H9 (cell line): ENCODE results near the gene AXIN2. TPM values are rescaled to one million over a fixed set of nuclear protein-coding genes. Genes with fewer than 3 reads are reported as not detected.

Experiments used
- DNase-seq: peaks from one replicate; pipeline ENCODE4 v3.0.0-alpha.2; 2017
- H2AFZ ChIP-seq: one replicate; pipeline ENCODE4 v1.6.1; 2013; ENCODE audit warnings: mild to moderate bottlenecking, low read length, control low read depth, moderate library complexity
- H2AK5ac ChIP-seq: 2 replicates; pipeline ENCODE4 v1.6.1; 2013; ENCODE audit warnings: low read length, control low read depth, mixed read lengths; ENCODE audit not compliant: insufficient read length
- H2BK120ac ChIP-seq: one replicate; pipeline ENCODE4 v1.6.1; 2013; ENCODE audit warnings: low read depth, mild to moderate bottlenecking, low read length, control low read depth, inconsistent platforms; ENCODE audit not compliant: poor library complexity, severe bottlenecking
- H2BK12ac ChIP-seq: 2 replicates; pipeline ENCODE4 v1.6.1; 2013; ENCODE audit warnings: low read length, control low read depth, mixed read lengths, low read depth; ENCODE audit not compliant: insufficient read length
- H2BK15ac ChIP-seq: 2 replicates; pipeline ENCODE4 v1.6.1; 2013; ENCODE audit warnings: low read depth, low read length, control low read depth
- H2BK20ac ChIP-seq: one replicate; pipeline ENCODE4 v1.6.1; 2013; ENCODE audit warnings: low read depth, mild to moderate bottlenecking, low read length, control low read depth, inconsistent platforms; ENCODE audit not compliant: poor library complexity, severe bottlenecking
- H2BK5ac ChIP-seq: 2 replicates; pipeline ENCODE4 v1.6.1; 2013; ENCODE audit warnings: low read length, control low read depth, mixed read lengths; ENCODE audit not compliant: insufficient read length
- H3K14ac ChIP-seq: 2 replicates; pipeline ENCODE4 v1.6.1; 2013; ENCODE audit warnings: low read length, control low read depth; ENCODE audit not compliant: insufficient read depth
- H3K18ac ChIP-seq: 2 replicates; pipeline ENCODE4 v1.6.1; 2013; ENCODE audit warnings: low read depth, mild to moderate bottlenecking, mixed read lengths, low read length, control low read depth; ENCODE audit not compliant: insufficient read length
- H3K23ac ChIP-seq: 2 replicates; pipeline ENCODE4 v1.6.1; 2013; ENCODE audit warnings: low read length, control low read depth, mixed read lengths, low read depth; ENCODE audit not compliant: insufficient read length
- H3K23me2 ChIP-seq: 2 replicates; pipeline ENCODE4 v1.6.1; 2013; ENCODE audit warnings: low read depth, mild to moderate bottlenecking, mixed read lengths, low read length, control low read depth; ENCODE audit not compliant: insufficient read length, poor library complexity, severe bottlenecking
- H3K27ac ChIP-seq: 2 replicates; pipeline ENCODE4 v1.5.1; 2013; ENCODE audit warnings: low read length, control low read depth, mixed read lengths, low read depth; ENCODE audit not compliant: insufficient read length
- H3K27me3 ChIP-seq: 2 replicates; pipeline ENCODE4 v1.6.1; 2013; ENCODE audit warnings: low read length, control low read depth, inconsistent platforms; ENCODE audit not compliant: insufficient read depth
- H3K4ac ChIP-seq: 2 replicates; pipeline ENCODE4 v1.6.1; 2013; ENCODE audit warnings: low read depth, mild to moderate bottlenecking, control low read depth, inconsistent platforms, low read length, moderate library complexity
- H3K4me1 ChIP-seq: 2 replicates; pipeline ENCODE4 v1.6.1; 2013; ENCODE audit warnings: low read length, control low read depth, inconsistent platforms; ENCODE audit not compliant: insufficient read depth
- H3K4me2 ChIP-seq: 2 replicates; pipeline ENCODE4 v1.6.1; 2013; ENCODE audit warnings: low read length, control low read depth, mixed read lengths; ENCODE audit not compliant: insufficient read length, insufficient read depth
- H3K56ac ChIP-seq: 2 replicates; pipeline ENCODE4 v1.6.1; 2013; ENCODE audit warnings: low read depth, mild to moderate bottlenecking, mixed read lengths, low read length, control low read depth; ENCODE audit not compliant: insufficient read length
- H3K79me1 ChIP-seq: 2 replicates; pipeline ENCODE4 v1.6.1; 2013; ENCODE audit warnings: low read depth, mild to moderate bottlenecking, moderate library complexity, low read length, control low read depth, inconsistent platforms; ENCODE audit not compliant: insufficient read depth, poor library complexity, severe bottlenecking
- H3K79me2 ChIP-seq: 2 replicates; pipeline ENCODE4 v1.6.1; 2013; ENCODE audit warnings: low read length, control low read depth, inconsistent platforms; ENCODE audit not compliant: insufficient read depth
- H3K9ac ChIP-seq: 2 replicates; pipeline ENCODE4 v1.6.1; 2013; ENCODE audit warnings: low read length, control low read depth, mixed read lengths; ENCODE audit not compliant: insufficient read length; ENCODE audit errors: extremely low read depth
- H3K9me3 ChIP-seq: one replicate; pipeline ENCODE4 v1.6.1; 2013; ENCODE audit warnings: low read depth, low read length, inconsistent platforms; ENCODE audit not compliant: control insufficient read depth
- H3T11ph ChIP-seq: one replicate; pipeline ENCODE4 v1.6.1; 2013; ENCODE audit warnings: mild to moderate bottlenecking, low read length, control low read depth, inconsistent platforms
- H4K20me1 ChIP-seq: one replicate; pipeline ENCODE4 v1.6.1; 2013; ENCODE audit not compliant: control insufficient read depth, insufficient read length, insufficient read depth
- H4K5ac ChIP-seq: 2 replicates; pipeline ENCODE4 v1.6.1; 2013; ENCODE audit warnings: low read depth, mild to moderate bottlenecking, mixed read lengths, low read length, control low read depth; ENCODE audit not compliant: insufficient read length
- H4K8ac ChIP-seq: replicated peaks from 2 replicates; pipeline ENCODE4 v1.6.1; 2013; ENCODE audit warnings: low read length, control low read depth, mixed read lengths, low read depth; ENCODE audit not compliant: insufficient read length
- H4K91ac ChIP-seq: 2 replicates; pipeline ENCODE4 v1.6.1; 2013; ENCODE audit warnings: low read depth, mild to moderate bottlenecking, moderate library complexity, mixed read lengths, low read length, control low read depth; ENCODE audit not compliant: insufficient read length
- H3K27ac Mint-ChIP-seq, 3 experiments: 2 replicates in 2 of 3; 3 replicates in 1 of 3; pipeline ENCODE4 v1.8.0; 2020 to 2021; ENCODE audit warnings: mixed read lengths in 3 of 3, mild to moderate bottlenecking in 1 of 3, moderate library complexity in 1 of 3
- H3K27me3 Mint-ChIP-seq: 2 replicates; pipeline ENCODE4 v1.8.0; 2021; ENCODE audit warnings: low read depth, mild to moderate bottlenecking, moderate library complexity, mixed read lengths
- H3K36me3 Mint-ChIP-seq, 3 experiments: 2 replicates in 2 of 3; 3 replicates in 1 of 3; pipeline ENCODE4 v1.8.0; 2020 to 2021; ENCODE audit warnings: low read depth in 3 of 3, mixed read lengths in 3 of 3; ENCODE audit not compliant: insufficient read depth in 1 of 3
- H3K4me1 Mint-ChIP-seq, 2 experiments: 2 replicates each; pipeline ENCODE4 v1.8.0; 2020; ENCODE audit warnings: mixed read lengths in 2 of 2
- H3K4me3 Mint-ChIP-seq, 2 experiments: 2 replicates in 1 of 2; 3 replicates in 1 of 2; pipeline ENCODE4 v1.8.0; 2020 to 2021; ENCODE audit warnings: mild to moderate bottlenecking in 2 of 2, mixed read lengths in 2 of 2, moderate library complexity in 1 of 2
- H3K9me3 Mint-ChIP-seq, 2 experiments: 2 replicates in 1 of 2; 3 replicates in 1 of 2; pipeline ENCODE4 v1.8.0; 2020; ENCODE audit warnings: mild to moderate bottlenecking in 2 of 2, mixed read lengths in 2 of 2, moderate library complexity in 1 of 2
- CTCF ChIP-seq: fragments of 200-600 bp; sonication (generic); conservative IDR thresholded peaks from 3 replicates; pipeline ENCODE4 v1.8.0; 2021; ENCODE audit warnings: antibody characterized with exemption, mild to moderate bottlenecking
- WGBS: extraction: QIAGEN DNeasy Blood & Tissue Kit; methylation state at CpG from one replicate; pipeline ENCODE4 v1.1.7; 2013; ENCODE audit warnings: missing lambda C conversion rate, low lambda C conversion rate, mixed read lengths; ENCODE audit not compliant: insufficient read length; ENCODE audit errors: extremely low coverage; 5-methylcytosine and 5-hydroxymethylcytosine counted together
- total RNA-seq: library from RNA; stranded (reverse); gene quantifications from 2 replicates; pipeline ENCODE4 v1.2.1, GENCODE V29; 2021

The AXIN2 gene
- total RNA-seq, 1 experiment from 2014 or later = 35.0 TPM

DNA sequence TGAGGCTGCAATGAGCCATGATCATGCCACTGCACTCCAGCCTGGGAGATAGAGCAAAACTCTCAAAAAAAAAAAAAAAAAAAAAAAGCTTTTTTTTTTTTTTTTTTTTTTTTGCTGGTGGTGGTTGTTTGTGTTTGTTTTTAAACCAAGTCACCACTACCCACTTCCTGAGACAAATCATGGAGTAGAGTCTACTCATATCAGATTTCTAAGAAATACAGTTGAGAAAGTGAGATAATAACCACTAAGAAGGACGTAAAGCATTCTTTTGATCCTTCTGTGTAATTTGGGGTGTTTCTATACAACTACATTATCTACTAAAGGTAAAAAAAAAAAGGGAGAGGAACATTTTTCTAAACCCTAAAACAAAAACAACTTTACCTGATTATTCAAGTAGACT is 38.0 kb downstream of the AXIN2 start:
- H3K36me3 Mint-ChIP-seq = peaks cover 0 to 12% (median 2%) of the 10 kb centered on the region in 3 experiments; a peak in 3 of 7 replicates
- no peak overlapping the region for H2BK15ac ChIP-seq
- H3K27me3 Mint-ChIP-seq = no peaks in the 10 kb centered on the region; the same call in 1 of the 2 replicates
- no peaks in the 10 kb centered on the region for H3K4me1 ChIP-seq
- WGBS = no CpG with 5 or more reads among the region's 1 CpG
- no peak overlapping the region for H2BK12ac ChIP-seq
- no peak for DNase-seq
- H3K4ac ChIP-seq = no peak overlapping the region
- no peak overlapping the region for H2BK20ac ChIP-seq
- H3T11ph ChIP-seq = no peak overlapping the region
- H3K9me3 Mint-ChIP-seq = no peaks in the 10 kb centered on the region
- H3K23ac ChIP-seq = no peak overlapping the region
- no peak overlapping the region for H3K27ac ChIP-seq
- H3K9me3 ChIP-seq = no peaks in the 10 kb centered on the region
- no peaks in the 10 kb centered on the region for H3K79me1 ChIP-seq
- no peak overlapping the region for H3K4me3 Mint-ChIP-seq
- H2BK120ac ChIP-seq = no peak overlapping the region
- TF ChIP-seq CTCF = no peak
- H3K18ac ChIP-seq = no peak overlapping the region
- no peak overlapping the region for H4K91ac ChIP-seq
- H3K23me2 ChIP-seq = no peaks in the 10 kb centered on the region
- no peak overlapping the region for H3K4me2 ChIP-seq
- no peak overlapping the region for H2AK5ac ChIP-seq
- H4K8ac ChIP-seq = no peak overlapping the region
- H4K5ac ChIP-seq = no peak overlapping the region
- no peak overlapping the region for H3K9ac ChIP-seq
- no peaks in the 10 kb centered on the region for H3K27me3 ChIP-seq
- H3K4me1 Mint-ChIP-seq = peaks cover 10 to 20% of the 10 kb centered on the region in 2 experiments; a peak in 3 of 4 replicates
- H3K79me2 ChIP-seq = no peaks in the 10 kb centered on the region
- no peak overlapping the region for H3K14ac ChIP-seq
- no peak overlapping the region for H2BK5ac ChIP-seq
- H2AFZ ChIP-seq = no peak overlapping the region
- H3K56ac ChIP-seq = no peak overlapping the region
- no peak overlapping the region for H3K27ac Mint-ChIP-seq
- no peaks in the 10 kb centered on the region for H4K20me1 ChIP-seq
